Activated naive CD4-positive, alpha-beta T cell (primary cell): ENCODE data around the gene RIPK3.

Experiments used
- DNase-seq, 4 experiments: peaks; one replicate each; lab custom pipeline; 2025; lab: John Stamatoyannopoulos, UW

Gene RIPK3

DNA sequence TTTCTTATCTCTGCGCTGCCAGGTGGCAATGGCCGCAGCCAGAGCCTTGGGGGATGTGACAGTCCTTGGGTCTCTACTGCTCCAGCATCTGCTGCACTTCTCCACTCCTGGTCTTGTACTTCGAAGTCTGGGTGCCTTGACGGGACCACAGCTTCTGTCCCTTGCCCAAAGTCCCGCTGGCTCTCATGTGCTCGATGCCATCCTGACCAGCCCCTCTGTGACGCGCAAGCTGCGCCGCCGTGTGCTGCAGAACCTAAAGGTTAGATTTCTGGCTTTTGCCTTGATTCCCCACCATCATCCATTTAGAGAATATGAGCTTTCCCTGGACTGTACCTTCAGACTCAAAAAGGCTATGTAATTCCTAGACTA lies 35.8 kb downstream of the RIPK3 start:
- no peak for DNase-seq

DNA sequence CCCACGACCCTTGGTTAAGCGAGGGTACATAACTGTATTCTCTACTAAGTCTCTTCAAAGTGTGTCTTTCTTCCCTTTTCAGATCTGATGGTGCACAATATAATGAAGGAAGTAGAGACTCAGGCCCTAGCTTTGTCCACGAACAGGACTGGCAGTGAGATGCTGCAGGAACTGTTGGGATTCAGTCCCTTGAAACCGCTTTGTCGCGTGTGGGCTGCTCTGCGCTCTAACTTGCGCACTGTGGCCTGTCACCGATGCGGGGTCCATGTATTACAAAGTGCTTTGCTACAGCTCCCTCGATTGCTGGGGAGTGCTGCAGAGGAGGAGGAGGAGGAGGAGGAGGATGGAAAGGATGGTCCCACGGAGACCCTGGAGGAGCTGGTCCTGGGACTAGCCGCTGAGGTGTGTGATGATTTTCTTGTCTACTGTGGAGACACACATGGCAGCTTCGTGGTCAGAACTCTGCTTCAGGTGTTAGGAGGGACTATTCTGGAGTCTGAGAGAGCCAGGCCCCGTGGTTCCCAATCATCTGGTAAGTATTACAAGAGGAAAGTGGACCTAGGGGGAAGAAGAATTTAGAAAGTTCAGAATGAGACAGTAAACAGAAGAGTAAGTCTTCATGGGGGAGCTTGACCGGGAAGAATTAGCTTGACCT lies 39.3 kb downstream of the RIPK3 start:
- no peak for DNase-seq

- DNase-seq = peak; percentile 82 to 90 (median 87)
Observed at GRCh38 chr14:24299255-24300191, 40.3 kb downstream of the RIPK3 start, which contains the start of the genes DHRS1 and NOP9. DHRS1 (minus strand) TSS chr14:24299780; CDS start chr14:24299106, 674 bp downstream. NOP9 (plus strand) TSS chr14:24299850; CDS start chr14:24299955, 105 bp downstream.

- no peak for DNase-seq
Observed at GRCh38 chr14:24298892-24299254, 40.9 kb downstream of the RIPK3 start.

DNA sequence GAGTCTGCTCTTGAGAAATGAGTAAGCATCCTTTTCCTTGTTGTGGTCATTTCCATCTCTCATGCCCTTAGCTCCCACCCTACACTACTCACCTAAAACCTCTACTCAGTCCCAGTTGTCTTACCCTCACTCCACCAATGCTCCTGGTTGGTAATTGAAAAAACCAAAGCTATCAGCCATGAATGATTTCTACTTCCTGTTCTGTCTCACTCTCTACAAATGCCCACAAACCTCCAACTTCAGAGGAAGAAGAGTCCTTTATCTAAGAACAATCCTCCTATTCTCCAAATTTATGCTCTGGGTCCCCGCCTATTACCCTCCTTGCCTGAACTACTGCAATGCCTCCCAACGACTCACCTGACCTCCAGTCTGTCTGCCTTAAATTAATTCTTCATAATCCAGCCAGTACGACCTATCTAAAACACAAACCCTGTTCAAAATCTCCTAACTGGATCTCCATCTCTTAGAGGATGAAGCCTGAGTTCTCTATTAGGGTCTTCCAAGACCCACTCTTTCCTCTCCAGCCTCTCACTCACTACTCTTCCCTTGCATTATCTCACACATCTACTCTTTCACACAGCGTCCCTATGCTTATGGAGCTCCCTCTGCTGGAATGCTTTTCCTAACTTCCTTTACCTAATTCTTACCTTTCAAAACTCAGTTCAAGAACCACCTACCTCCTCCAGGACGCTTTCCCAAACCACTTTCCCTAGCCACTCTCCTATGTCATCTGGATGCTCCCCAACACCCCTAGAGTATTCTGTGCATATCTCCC lies 42.4 kb downstream of the RIPK3 start:
- DNase-seq = no peak

DNA sequence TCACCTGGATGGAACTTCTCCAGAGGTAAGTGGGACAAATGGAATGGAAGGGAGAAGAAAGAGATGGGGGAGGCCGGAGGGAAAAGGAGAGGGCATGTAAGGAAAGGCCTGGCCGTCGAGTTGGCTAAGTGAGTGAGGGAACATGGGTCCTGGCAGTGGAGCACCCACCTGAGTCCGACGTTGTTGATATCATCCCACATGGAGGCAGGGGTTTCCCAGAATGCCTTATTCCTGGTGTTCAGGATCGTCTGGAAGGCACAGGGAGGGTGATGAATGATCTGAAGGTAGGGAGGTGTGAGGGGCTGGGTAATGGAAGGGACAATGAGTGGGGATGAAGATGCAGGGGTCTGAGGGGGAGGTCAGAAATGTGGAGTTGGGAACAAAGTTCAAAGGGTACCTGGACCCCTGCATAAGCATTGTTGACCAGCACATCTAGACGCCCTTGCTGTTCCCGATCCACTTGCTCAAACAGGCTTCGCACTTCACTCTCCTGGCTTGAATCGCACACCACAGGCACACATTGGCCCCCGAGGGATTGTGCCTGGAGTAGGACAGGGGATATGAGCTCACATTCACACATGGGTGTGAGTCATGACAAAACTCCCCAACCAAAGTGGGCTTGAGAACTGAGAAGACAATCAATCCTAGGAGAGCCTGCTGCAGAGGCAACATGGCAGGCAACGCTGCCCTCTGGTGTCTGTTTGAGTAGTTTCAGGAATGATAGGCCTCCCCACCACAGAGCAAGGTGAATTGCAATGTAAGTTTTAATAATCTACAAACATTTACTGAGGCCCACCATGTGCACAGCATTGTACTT lies 43.2 kb downstream of the RIPK3 start:
- peak in 3 of 4 experiments; percentile 31 to 50 (median 34) for DNase-seq

- DNase-seq = no peak
Observed at GRCh38 chr14:24293525-24293924, 46.3 kb downstream of the RIPK3 start.

DNA sequence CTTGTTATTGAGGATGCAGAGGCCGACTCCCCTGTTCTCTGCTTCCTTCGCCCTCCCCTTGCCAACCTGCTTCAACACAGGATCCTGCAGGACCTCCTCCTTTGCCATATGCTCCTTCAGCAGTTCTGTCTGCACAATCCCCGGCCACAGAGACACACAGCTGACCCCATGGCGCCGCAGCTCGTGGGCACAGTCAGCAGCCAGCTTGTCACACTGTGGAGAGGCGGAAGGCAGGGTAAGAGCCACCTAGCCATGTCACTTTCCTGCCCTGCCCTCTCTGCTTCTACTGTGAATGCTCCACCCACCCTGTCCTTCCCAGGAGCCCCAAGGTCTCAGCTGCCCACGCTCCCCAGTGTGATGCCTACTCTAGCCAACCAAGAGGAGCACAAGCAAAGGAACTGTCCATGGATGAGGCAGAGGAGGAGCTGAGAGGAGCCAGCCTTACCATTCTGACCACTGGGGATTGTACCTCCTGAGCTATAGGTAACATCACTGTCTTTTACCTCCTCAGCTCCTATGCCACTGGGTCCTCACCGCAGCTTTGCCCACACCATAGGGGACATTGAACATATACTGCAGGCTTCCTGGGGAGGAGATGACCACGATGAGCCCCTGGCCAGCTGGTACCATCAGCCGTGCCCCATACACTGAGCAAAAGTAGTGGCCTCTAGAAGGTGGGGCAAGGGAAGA lies 47.5 kb downstream of the RIPK3 start:
- no peak for DNase-seq

DNA sequence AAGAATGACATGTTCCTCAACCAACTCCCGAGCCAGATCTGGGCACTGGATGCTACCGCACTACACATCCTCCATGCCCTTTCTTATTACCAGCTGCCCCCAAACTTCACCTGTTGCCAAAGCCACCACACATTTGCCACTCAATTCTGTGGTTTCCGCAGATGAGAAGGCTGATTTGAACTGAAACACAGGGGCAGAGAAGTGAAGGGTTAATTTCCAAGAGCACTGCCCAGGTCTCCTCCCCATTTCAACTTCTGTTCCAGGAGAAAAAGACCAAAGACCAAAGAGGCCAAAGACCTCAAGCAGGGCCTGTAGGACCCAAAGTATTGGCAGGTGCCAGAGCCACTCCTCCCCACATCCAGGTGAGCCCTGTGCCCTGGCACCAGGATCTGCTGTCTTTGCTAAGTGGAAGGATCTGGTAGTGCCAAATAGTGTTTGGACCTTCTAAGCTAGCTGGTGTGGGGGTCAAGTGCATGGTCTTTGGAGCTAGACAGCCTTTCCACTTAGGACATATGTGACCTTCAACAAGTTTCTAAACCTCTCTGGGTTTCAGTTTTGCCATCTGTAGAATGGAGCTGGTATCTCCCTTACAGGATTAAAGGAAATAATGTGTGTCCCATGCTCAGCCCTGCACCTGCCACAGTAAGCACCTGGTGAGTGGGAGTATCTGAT lies 48.2 kb downstream of the RIPK3 start:
- no peak for DNase-seq

DNA sequence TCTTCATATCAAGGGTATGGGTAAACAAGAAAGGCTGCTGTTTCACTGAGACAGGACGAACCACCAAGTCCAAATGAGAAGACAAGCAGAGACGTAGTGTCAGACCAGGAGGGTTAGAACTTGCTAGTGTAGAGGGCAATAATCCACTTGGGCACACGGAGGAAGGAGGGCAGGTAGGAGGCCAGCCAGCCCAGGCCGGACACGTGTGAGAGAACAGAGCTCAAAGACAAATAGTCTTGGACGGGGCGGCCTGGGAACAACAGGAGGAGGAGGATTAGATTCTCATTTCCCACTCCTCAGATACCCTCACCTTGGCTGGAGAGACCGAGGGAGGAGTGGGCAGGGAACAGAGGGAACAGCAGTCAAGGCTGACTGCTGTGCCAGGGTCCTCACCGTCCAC lies 49.0 kb downstream of the RIPK3 start:
- DNase-seq = no peak

GRCh38 chr14:24289649-24290280 lies 50.0 kb downstream of the RIPK3 start:
- DNase-seq = no peak

GRCh38 chr14:24286996-24287395 lies 52.8 kb downstream of the RIPK3 start:
- DNase-seq = no peak
